HG02623 (cell line): ENCODE data around the gene CHRD.
"Not testable (repeated sequence)": the region's sequence is repeated elsewhere in the genome, so short reads cannot be mapped to it uniquely, and the experiment has no call there.

Experiments used
- ATAC-seq: cut with Tn5 transposase; IDR thresholded peaks from one replicate; pipeline ENCODE4 v1.9.1; 2021; ENCODE audit warnings: moderate library complexity; ENCODE audit not compliant: unreplicated experiment

CHRD gene

DNA sequence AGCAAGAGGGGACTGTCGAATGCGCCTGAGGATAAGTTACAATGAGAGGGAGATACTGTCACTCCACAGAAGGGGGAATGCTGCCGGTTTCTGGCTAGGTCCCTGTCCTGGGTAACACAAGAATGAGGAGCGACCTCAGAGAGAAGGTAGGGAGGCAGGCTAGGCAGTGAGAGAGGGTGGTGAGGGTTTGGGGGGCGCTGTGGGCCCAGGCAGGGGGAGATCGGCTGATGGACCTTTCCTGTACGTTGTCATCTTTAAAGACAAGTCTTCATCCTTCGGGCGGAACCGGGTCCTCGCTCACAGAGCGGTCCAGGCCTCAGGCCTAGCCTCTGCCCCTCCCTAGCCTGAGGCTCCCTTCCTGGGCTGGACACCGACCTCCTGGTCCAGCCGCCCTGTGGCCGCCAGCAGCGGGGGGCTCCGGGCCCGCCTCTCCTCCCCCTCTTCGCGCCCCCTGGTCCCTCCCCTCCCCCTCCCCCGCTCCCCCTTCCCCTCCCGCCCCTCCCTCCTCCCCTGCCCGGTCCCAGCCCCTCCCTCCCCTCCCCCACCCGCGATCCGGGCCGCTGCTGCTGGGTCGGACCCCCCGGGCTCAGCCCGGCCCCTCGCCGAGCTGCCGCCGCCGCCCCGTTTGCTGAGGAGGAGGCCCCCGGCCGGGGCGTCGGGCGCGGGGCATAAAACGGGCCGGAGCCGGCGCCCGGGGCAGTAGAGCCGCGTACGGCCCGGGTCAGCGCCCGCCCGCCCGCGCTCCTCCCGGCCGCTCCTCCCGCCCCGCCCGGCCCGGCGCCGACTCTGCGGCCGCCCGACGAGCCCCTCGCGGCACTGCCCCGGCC, at the start of gene CHRD:
Gene CHRD (plus strand): TSS at position 697 of the 827 bp plus-strand sequence. CDS start 265 bp downstream, outside the sequence.
- ATAC-seq = no peak

DNA sequence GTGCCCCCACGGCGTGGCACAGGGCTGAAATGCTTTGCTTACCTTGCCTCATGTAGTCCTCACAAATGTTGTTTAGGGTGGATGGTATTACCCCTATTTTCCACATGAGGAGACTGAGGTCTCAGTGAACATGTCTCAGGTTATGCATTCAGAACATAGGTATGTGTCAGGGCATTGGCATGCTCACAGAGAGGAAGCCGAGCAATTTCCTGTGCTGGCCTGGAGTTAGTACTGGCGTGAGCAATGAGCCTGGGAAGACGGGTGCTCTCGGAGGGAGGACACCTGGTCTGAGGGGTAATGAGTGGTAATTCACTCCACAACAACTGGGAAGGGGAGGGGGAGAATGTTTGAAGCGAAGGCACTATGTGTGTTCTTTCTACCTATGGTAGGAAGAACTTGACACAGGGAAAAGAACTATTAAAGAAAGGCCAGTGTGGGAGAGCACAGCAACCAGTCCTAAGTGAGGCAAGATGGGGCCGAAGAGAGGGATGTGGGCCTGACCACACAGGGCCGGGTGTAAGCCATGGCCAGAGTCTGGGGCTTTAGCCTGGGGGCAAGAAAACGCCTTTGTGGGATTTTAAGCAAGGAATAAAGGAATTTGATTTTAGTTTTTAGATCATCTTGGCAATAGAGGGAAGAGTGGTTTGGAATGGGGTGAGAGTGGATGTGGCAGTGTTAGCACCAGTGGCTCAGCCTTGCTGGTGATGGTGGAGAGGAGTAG, 47.3 kb upstream of the CHRD start:
- ATAC-seq = no peak

- ATAC-seq = no peak
Measured at GRCh38 chr3:184333190-184333589, 46.7 kb upstream of the CHRD start.

- ATAC-seq = no peak
Measured at GRCh38 chr3:184333700-184334099, 46.2 kb upstream of the CHRD start.

GRCh38 chr3:184334470-184335158, 45.2 kb upstream of the CHRD start:
- ATAC-seq = no peak

DNA sequence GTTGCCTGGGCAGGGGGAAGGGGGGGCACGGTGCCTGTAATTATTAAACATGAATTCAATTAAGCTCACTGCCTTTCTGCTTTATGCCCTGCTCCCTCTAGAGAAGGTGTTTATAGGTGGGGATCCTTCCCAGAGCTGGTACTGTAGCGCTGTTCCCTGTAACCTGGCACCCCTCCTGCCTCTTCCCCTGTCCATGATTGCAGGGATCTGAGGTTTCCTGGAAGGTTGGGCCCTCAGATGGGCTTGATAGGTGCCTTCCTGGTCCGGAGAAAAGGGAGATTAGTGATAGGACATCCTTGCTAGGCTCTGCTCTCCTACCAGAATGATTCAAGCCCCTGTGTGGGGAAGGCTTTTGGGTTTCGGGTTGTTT, 44.6 kb upstream of the CHRD start:
- no peak for ATAC-seq

GRCh38 chr3:184335661-184336546, 44.0 kb upstream of the CHRD start:
- peak; percentile 70 for ATAC-seq

DNA sequence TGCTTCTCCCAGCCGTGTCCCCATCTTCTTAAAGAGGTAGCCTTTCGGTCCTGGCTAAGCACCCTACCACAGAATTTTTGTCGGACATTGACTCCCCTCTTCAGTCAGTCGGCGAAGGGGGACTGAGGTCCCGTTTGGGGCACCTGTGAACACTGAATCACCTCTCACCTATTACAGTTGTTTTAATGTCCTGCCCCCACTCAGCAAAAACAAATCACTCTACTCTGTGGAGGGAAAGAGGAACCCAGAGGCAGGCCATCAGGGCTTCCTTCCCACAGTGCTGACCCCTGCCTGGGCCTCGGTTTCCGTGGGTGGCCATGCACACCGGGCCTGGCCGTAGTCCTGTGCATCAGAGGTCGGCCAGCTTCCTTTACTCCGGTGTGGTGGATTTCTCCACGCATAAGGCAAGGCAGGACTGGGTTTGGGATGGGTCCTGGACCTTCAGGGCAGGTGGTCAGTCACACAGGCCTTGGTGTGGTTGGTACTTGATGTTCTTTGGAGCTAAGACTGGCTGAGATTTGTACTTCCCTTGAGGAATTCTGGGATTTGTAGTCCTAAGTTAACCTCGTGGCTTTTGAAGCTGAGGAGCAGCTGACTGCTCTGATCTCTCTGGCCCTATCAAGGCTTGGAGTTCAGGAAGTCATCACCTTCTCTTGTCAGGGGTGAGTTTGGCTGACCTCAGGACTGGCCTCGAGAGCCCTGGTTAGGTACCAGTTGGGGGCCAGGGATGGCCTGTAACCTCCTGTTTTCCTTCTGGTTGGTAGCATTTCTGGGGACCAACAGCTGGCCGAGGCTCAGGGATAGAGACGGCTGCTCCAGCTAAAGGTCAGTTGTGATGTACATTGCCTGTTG, 43.1 kb upstream of the CHRD start:
- ATAC-seq = no peak

DNA sequence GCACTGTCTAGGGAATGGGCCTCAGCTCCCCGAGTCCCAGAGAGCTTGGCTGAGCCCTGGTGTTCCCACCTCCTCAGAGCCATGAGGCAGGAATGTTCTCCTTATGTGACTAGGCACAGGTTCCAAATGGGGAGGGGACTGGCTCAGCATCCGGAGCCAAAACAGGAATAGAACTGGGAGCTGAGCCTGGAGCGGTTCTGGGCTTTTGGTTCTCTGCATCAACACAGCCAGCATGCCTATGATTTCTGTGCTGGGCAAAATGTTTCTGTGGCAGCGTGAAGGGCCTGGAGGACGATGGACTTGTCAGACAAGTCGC, 42.5 kb upstream of the CHRD start, which contains the start of gene FAM131A:
Gene FAM131A (plus strand): TSS at position 202 of the 316 bp plus-strand sequence. CDS start 31 bp downstream, at position 233.
- no peak for ATAC-seq

DNA sequence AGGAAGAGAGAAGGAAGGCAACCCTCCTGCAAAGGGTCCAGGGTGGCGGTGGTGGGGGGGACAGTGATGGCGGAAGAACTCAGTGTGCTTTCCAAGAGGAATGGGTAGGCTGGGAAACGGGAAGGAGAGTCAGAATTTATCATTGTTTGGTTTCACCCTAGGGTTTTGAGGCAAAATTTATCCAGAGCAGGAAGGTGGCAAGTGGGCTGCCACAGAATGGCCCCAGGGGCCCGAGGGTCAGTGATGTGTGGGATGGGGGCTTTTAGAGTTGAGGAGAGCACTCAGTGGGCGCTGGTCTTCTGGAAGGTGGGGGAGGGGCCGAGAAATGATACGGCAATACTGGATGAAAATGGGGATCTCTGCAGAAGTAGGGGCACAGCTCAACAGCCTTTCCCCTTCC, 41.9 kb upstream of the CHRD start:
- no peak for ATAC-seq

- ATAC-seq = no peak
Measured at GRCh38 chr3:184338511-184338945, 41.3 kb upstream of the CHRD start.

DNA sequence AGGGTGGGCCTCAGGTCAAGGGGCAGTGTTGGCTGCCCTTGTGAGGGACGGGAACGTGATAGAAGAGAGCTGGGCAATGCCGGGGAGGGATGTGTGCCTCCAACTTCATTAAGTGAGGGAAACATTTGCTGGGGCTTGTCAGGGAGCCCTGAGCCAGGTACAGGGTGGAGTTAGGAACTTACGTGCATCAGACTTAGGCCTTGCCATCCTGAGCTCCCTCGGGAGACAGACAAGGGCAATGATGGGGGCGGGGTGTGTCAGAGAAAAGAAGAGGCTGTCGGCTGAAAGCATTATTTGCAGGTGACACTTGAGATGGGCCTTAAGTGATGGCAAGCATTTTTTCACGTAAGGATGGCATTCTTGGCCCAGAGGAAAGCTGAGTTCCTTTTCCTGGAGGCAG, 40.9 kb upstream of the CHRD start:
- ATAC-seq = no peak

- not testable (repeated sequence) for ATAC-seq
Measured at GRCh38 chr3:184339451-184340135, 40.3 kb upstream of the CHRD start.

DNA sequence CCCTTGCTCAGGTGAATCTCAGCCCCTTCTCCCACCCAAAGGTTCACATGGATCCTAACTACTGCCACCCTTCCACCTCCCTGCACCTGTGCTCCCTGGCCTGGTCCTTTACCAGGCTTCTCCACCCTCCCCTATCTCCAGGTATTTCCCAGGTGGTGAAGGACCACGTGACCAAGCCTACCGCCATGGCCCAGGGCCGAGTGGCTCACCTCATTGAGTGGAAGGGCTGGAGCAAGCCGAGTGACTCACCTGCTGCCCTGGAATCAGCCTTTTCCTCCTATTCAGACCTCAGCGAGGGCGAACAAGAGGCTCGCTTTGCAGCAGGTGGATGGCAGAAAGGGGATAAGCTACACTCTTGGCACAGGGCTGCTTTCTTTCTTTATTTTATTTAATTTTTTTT, 37.9 kb upstream of the CHRD start:
- ATAC-seq = no peak

GRCh38 chr3:184343200-184343876, 36.5 kb upstream of the CHRD start:
- ATAC-seq = no peak

DNA sequence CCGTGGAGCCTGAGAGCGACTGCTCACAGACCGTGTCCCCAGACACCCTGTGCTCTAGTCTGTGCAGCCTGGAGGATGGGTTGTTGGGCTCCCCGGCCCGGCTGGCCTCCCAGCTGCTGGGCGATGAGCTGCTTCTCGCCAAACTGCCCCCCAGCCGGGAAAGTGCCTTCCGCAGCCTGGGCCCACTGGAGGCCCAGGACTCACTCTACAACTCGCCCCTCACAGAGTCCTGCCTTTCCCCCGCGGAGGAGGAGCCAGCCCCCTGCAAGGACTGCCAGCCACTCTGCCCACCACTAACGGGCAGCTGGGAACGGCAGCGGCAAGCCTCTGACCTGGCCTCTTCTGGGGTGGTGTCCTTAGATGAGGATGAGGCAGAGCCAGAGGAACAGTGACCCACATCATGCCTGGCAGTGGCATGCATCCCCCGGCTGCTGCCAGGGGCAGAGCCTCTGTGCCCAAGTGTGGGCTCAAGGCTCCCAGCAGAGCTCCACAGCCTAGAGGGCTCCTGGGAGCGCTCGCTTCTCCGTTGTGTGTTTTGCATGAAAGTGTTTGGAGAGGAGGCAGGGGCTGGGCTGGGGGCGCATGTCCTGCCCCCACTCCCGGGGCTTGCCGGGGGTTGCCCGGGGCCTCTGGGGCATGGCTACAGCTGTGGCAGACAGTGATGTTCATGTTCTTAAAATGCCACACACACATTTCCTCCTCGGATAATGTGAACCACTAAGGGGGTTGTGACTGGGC, 35.1 kb upstream of the CHRD start:
- no peak for ATAC-seq

DNA sequence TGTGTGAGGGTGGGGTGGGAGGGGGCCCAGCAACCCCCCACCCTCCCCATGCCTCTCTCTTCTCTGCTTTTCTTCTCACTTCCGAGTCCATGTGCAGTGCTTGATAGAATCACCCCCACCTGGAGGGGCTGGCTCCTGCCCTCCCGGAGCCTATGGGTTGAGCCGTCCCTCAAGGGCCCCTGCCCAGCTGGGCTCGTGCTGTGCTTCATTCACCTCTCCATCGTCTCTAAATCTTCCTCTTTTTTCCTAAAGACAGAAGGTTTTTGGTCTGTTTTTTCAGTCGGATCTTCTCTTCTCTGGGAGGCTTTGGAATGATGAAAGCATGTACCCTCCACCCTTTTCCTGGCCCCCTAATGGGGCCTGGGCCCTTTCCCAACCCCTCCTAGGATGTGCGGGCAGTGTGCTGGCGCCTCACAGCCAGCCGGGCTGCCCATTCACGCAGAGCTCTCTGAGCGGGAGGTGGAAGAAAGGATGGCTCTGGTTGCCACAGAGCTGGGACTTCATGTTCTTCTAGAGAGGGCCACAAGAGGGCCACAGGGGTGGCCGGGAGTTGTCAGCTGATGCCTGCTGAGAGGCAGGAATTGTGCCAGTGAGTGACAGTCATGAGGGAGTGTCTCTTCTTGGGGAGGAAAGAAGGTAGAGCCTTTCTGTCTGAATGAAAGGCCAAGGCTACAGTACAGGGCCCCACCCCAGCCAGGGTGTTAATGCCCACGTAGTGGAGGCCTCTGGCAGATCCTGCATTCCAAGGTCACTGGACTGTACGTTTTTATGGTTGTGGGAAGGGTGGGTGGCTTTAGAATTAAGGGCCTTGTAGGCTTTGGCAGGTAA, 34.3 kb upstream of the CHRD start:
- ATAC-seq = no peak
